ENCODE measurements around the gene MRPL37. TPM values are rescaled to one million over a fixed set of nuclear protein-coding genes. Genes with fewer than 3 reads are reported as not detected.

Gene MRPL37
- total and polyA plus RNA-seq, 2 donors (not counting 3 experiments of a cell fraction or from before 2014, with no cell fraction given), result 45.0 to 109 TPM

- dilution Hi-C loops (cut with MboI; ENCODE audit: extremely low pct_ligation_motif_present, low sequenced_read_pairs), result no loop called here
- Histone ChIP-seq H3K4me3 (replicated peaks in 1 of 3; ENCODE audit: insufficient read depth in 1 of 3, low read depth in 1 of 3, low read length in 3 of 3) (no peak overlapping the region), H3K27ac (ENCODE audit: insufficient read depth, low read depth, low read length) (peak overlapping the region; percentile 76), H3K9me3 (replicated peaks; ENCODE audit: control insufficient read depth, insufficient read depth, low read length) (no peaks in the 10 kb centered on the region), H2AFZ (ENCODE audit: low read depth, low read length) (no peak overlapping the region), H3K27me3 (ENCODE audit: control insufficient read depth in 2 of 2, insufficient read depth in 2 of 2, low read length in 2 of 2) (no peaks in the 10 kb centered on the region), H4K20me1 (replicated peaks; ENCODE audit: control insufficient read depth, extremely low read depth, insufficient read depth, low read length) (no peaks in the 10 kb centered on the region), H3K4me2 (ENCODE audit: insufficient read depth, low read length) (no peak overlapping the region), H3K79me2 (ENCODE audit: control insufficient read depth, insufficient read depth, low read length) (no peaks in the 10 kb centered on the region), H3K36me3 (ENCODE audit: control insufficient read depth in 2 of 2, extremely low read depth in 1 of 2, insufficient read depth in 2 of 2, low read length in 2 of 2) (peaks cover 0 to 7% of the 10 kb centered on the region in 2 experiments), H3K9me1 (replicated peaks; ENCODE audit: control insufficient read depth, extremely low read depth, insufficient read depth, low read length) (no peaks in the 10 kb centered on the region), H3K4me1 (ENCODE audit: control insufficient read depth, extremely low read depth, insufficient read depth, low read length) (peaks cover 20% of the 10 kb centered on the region), H3K9ac (replicated peaks; ENCODE audit: extremely low read depth, insufficient read depth, low read length) (no peak overlapping the region)
- FAIRE-seq (peak; percentile 26), DNase-seq (ENCODE audit: low read depth, low spot score) (peak; percentile 42)
- intact Hi-C loops (cut with micrococcal nuclease), result no loop called here
- TF ChIP-seq FOS (IDR thresholded peaks at IDR 0.05; ENCODE audit: borderline replicate concordance, insufficient read depth, low read length) (no peak), GATA2 (IDR thresholded peaks at IDR 0.05; ENCODE audit: insufficient read depth, insufficient read length, low read depth, low read length) (no peak), CTCF (IDR thresholded peaks at IDR 0.05; ENCODE audit: extremely low read depth in 1 of 2, insufficient read depth in 1 of 2, low read depth in 1 of 2, low read length in 2 of 2) (no peak), POLR2AphosphoS5 (IDR thresholded peaks at IDR 0.05; ENCODE audit: insufficient read depth, low read depth, low read length) (no peak), JUN (IDR thresholded peaks at IDR 0.05; ENCODE audit: borderline replicate concordance, insufficient read depth, insufficient read length, low read depth) (no peak), EZH2 (IDR thresholded peaks at IDR 0.05; ENCODE audit: borderline replicate concordance, low read depth, low read length, severe bottlenecking) (no peak), MAX (IDR thresholded peaks at IDR 0.05; ENCODE audit: insufficient read depth, insufficient read length) (no peak), POLR2A (IDR thresholded peaks at IDR 0.05; ENCODE audit: low read depth, low read length) (no peak)
- CTCF ChIA-PET, result interaction anchor here (0.6 to 1.7 kb wide), 8 partner anchors 8 to 235 kb away, joined by 3 to 8 read pairs (median 4); no protein-coding TSS in a partner anchor
- BruUV-seq (replicated peaks), result no TSS peak
- POLR2A ChIA-PET, result no interaction called here
Observed at GRCh38 chr1:54254055-54254454, 54.1 kb downstream of the MRPL37 start.

Measured in endothelial cell of umbilical vein (primary cell).